HG03196 (cell line): ENCODE data around the gene THSD4.

Experiments
- ATAC-seq: cut with Tn5 transposase; IDR thresholded peaks from one replicate; pipeline ENCODE4 v1.9.1; 2021; ENCODE audit not compliant: unreplicated experiment

The THSD4 gene

GRCh38 chr15:71597126-71597525, 481.9 kb downstream of the THSD4 start:
- no peak for ATAC-seq

GRCh38 chr15:71597637-71598036, 482.4 kb downstream of the THSD4 start:
- no peak for ATAC-seq

GRCh38 chr15:71598741-71599140, 483.5 kb downstream of the THSD4 start:
- no peak for ATAC-seq

- ATAC-seq, result no peak
These were observed 484.3 kb downstream of the THSD4 start for GRCh38 chr15:71599418-71600151.

- ATAC-seq, result no peak
These were observed 485.0 kb downstream of the THSD4 start for GRCh38 chr15:71600237-71600636.

- no peak for ATAC-seq
These were observed 486.0 kb downstream of the THSD4 start for GRCh38 chr15:71601038-71601834.

GRCh38 chr15:71603379-71603778, 488.1 kb downstream of the THSD4 start:
- ATAC-seq, result no peak

GRCh38 chr15:71607383-71607782, 492.1 kb downstream of the THSD4 start:
- ATAC-seq, result no peak

GRCh38 chr15:71610728-71611552, 495.7 kb downstream of the THSD4 start:
- no peak for ATAC-seq

- ATAC-seq, result no peak
These were observed 496.5 kb downstream of the THSD4 start for GRCh38 chr15:71611553-71612396.

- ATAC-seq, result no peak
These were observed 497.1 kb downstream of the THSD4 start for GRCh38 chr15:71612397-71612722.

GRCh38 chr15:71612869-71613268, 497.6 kb downstream of the THSD4 start:
- no peak for ATAC-seq

GRCh38 chr15:71623111-71623510, 507.8 kb downstream of the THSD4 start:
- ATAC-seq, result no peak

- ATAC-seq, result no peak
These were observed 511.4 kb downstream of the THSD4 start for GRCh38 chr15:71626596-71627088.

- no peak for ATAC-seq
These were observed 511.9 kb downstream of the THSD4 start for GRCh38 chr15:71627188-71627587.

GRCh38 chr15:71627604-71628003, 512.3 kb downstream of the THSD4 start:
- ATAC-seq, result no peak

GRCh38 chr15:71628988-71629770, 513.9 kb downstream of the THSD4 start:
- ATAC-seq, result no peak

- ATAC-seq, result no peak
These were observed 514.7 kb downstream of the THSD4 start for GRCh38 chr15:71629781-71630474.

GRCh38 chr15:71630475-71630809, 515.2 kb downstream of the THSD4 start:
- no peak for ATAC-seq
